SK-N-MC (cell line): Measurements from ENCODE around the gene LRRC61.

Experiments
- EZH2 ChIP-seq: fragments of 200-600 bp; sonication (generic); IDR thresholded peaks from one replicate; pipeline ENCODE4 v1.6.1; 2017; ENCODE audit warnings: antibody characterized with exemption
- POLR2AphosphoS5 ChIP-seq: IDR thresholded peaks from 2 replicates; pipeline ENCODE4 v1.6.1; 2012; ENCODE audit warnings: mild to moderate bottlenecking, low read depth, low read length, borderline replicate concordance

GRCh38 chr7:150359622-150360362 lies 36.6 kb downstream of the LRRC61 start:
- TF ChIP-seq EZH2 (no peak), POLR2AphosphoS5 (no peak)
